NCI-H748 treated with DMSO at 0.1 percent for 48 hours (cell line): ENCODE measurements around the gene LRP1B.

Experiments used
- DNase-seq: peaks from one replicate; lab custom pipeline; 2025; lab: John Stamatoyannopoulos, UW

LRP1B gene

GRCh38 chr2:141118836-141119235, 1012.0 kb downstream of the LRP1B start:
- DNase-seq, result no peak

DNA sequence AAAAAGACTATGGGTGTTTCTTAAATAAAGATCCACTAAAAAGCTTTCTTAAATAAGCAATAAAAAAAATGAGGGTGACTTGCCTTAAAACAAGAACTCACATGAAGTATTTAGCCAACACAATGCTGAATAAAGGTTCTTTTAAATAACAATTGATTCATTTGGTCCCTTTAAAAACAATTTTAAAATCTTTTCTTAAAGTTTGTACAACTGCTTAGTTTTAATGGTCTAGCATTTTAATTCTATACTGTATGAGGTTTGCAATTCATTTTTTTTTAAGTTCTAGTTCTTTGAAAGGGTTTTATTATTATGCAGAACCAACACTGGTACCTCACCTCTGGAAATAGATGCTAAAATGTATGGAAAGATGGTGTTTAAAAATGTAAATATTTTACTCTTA, 1017.5 kb downstream of the LRP1B start:
- DNase-seq, result no peak

DNA sequence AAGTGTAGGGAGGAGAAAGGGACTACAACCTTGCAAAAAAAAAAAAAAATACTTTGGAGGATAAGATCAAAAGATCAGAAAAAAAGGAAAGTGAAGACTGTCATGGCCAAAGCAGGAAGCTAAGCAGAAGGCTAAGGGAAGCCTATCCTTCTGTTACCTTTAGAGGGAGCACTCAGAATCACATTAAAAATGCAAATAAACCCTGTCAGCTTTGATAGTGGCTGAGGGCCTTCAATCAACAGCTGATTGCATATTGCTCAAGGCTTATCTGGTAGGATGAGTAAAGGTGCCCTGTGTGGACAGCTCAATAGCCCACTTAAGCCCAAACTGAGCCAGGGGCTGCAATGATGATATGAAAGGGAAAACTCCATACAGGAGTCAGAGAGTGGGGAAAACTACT, 1021.2 kb downstream of the LRP1B start:
- no peak for DNase-seq

- DNase-seq, result no peak
Measured at GRCh38 chr2:141105763-141106162, 1025.1 kb downstream of the LRP1B start.

DNA sequence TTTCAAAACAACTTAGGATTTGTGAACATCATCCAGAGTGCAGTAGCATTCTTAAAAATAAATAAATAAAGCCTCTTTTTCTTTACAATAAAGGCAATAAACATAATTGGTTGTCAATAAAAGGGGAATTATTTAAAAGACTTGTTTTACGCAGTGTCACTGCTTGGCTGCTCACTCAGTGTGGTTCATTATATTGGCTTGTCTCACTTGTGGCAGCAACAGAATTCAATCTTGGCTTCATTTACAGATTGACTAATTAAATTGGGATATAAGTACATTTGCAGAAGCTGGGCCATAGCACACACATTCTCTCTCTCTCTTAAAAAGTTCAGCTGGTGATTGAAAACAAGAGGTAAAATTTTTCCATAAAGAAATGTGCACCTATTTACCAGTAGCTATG, 1027.6 kb downstream of the LRP1B start:
- no peak for DNase-seq

DNA sequence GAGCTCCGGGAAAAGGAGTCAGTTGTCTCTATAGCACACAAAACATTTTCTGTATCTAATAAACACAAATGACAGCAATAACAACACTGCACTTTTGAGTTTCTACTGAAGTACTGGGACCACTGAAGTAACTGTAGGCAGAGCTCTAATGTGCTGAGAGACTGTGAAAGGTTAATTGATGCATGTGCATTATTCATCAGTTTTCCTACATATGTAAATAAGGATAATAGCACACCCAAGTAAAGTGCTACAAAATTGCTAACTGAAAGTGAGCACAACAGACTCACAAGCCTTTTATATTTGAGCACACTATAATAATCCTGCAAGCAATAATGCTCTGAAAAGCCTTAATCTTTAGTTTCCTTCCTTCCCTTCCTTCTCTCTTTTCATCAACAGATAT, 1051.6 kb downstream of the LRP1B start:
- DNase-seq, result no peak

DNA sequence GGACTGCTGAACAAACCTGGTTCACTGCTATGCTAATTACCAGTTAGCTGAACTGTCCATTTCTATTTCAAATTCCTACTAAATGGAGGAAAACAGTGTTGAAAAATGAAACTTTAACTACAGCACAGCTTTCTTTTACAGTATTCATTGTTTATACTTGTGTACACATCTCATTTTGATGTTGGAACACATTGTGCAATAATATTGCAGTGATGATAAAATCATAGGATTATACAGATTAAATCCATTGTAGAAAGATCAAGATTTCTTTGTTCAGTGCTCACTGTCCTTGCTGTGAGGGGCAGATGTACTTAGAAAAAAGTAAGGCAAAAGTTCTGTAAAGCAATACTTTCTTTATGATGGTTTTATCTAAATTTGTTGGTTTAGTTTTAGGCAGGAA, 1055.1 kb downstream of the LRP1B start:
- no peak for DNase-seq

- no peak for DNase-seq
Measured at GRCh38 chr2:141068053-141068682, 1062.6 kb downstream of the LRP1B start.

DNA sequence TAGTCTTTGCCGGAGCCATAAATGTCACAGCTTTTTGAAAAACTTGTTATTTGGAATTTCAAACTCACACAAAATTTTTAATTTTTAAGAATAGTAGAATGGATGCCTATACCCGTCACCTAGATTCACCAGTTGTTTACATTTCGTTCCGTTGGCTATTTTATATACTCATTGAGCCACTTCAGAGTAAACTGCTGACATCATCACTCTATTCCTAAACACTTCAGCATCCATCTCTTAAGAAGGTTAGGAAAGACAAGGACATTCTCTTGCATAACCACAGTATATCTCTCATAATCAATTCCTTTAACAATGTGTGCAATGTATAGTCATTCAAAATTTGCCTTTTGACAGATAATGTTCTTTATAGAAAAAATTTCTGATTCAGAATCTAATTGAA, 1065.8 kb downstream of the LRP1B start:
- no peak for DNase-seq

- DNase-seq, result no peak
Measured at GRCh38 chr2:141063406-141063805, 1067.4 kb downstream of the LRP1B start.

DNA sequence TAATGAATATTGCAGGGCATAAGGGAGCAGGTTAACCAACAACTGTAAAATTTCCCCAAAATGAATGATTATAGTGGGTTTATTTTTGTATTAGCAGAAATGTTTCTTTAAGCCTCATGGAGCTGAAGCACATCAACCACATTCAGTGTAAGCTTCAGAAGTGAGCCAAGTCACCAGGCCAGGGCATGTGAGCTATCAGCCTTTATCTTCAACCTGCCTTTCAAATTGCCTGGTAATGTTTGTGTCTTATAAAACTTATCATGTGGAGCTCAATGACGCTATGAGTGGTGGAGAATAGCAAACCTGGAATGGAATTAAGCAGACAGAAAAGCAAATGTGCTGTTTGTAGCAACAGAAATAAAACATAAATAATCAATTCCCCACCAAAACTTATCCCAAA, 1068.4 kb downstream of the LRP1B start:
- no peak for DNase-seq

- no peak for DNase-seq
Measured at GRCh38 chr2:141062031-141062430, 1068.8 kb downstream of the LRP1B start.

- DNase-seq, result no peak
Measured at GRCh38 chr2:141058556-141058955, 1072.3 kb downstream of the LRP1B start.

- no peak for DNase-seq
Measured at GRCh38 chr2:141055531-141055930, 1075.3 kb downstream of the LRP1B start.

DNA sequence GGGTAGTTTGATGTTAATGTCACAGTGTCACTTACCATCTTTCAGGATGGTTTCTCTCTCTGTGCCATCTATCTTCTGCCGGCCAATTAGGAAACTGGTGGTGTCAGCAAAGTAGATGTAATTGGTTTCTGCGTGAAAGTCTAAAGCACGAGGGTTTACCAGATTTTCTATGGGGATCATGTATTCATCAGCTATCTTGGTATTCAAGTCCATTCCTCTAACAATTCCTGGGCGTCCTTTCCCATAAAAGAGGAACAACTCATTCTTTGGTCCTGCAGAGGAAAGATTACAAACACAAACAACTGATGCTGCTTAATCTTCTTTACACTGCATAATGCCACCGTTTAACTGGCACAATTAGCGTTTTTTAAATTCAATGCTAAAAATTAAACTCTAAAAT, 1081.9 kb downstream of the LRP1B start:
- DNase-seq, result no peak

- DNase-seq, result no peak
Measured at GRCh38 chr2:141041281-141041680, 1089.5 kb downstream of the LRP1B start.

GRCh38 chr2:141038341-141038740, 1092.5 kb downstream of the LRP1B start:
- DNase-seq, result no peak

DNA sequence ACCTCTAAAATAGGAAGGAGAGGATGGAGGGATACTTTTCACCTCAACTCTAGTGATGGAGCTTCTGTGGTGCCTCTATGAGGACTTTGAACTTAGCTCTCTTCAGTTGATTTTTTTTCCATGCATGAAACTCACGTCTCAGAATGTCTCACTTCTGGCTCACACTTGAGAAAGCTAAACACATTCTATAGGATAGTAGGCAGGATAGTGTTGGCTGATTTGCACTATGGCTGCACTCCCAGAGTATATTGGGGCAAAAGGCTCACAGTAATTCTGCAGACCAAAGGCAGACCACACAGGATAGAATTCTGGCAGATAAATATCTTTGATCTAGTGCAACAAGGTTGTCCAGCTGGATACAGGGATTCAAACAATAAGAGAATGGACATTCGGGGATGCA, 1093.5 kb downstream of the LRP1B start:
- no peak for DNase-seq

DNA sequence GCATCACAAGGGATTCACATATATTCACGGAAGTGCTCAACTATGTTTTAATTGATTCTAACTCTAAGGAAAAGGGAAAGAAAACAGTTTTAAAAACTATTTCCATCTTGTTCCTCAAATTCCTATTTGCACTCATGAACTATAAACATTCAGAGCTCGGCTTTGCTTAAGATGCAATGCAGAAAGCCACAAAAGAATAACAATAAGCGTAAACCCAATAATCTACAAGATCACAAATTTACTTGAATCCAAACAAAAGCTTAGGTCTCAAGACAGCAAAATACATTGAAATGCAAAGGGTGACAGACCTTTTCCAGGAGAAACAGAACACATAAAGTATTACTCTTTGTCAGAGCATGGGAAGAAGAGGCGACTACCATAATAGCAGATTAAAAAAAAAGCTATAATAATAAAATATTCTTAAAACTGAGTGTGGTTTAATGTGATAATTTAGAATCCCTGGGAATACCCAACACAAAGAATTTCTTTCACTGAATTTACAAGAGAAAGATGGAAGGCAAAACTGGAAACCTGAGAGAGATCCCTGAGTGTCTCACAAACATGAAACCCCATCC, 1094.9 kb downstream of the LRP1B start:
- no peak for DNase-seq

DNA sequence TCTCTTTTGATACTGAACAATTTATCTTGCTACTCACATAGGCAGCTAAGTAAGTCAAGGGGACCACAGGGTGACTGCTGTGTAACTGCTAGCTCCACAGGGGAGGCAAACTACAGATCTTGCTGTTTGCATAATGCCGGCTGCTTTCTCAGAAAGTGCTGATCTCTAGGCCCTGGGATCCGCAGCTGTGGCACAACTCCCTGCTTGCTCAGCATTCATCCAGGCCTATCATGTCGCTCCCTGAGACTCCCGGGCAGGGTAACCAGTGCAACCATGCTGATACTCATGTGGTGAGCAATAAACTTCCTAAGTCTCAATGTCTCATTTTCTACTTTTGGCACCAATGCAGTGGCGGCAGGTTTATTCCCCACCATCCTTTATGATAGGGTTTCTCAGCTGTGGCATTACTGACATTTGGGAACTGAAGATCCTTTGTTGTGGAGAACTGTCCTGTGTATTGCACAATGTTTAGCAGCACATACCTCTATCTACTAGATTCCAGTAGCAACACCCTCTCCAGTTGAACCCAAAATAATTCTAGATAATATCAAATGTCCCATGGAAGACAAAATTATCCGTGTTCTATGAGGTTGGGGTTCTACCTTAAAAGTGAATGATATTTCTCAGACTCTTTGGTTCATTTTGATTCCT, 1101.3 kb downstream of the LRP1B start:
- DNase-seq, result no peak

DNA sequence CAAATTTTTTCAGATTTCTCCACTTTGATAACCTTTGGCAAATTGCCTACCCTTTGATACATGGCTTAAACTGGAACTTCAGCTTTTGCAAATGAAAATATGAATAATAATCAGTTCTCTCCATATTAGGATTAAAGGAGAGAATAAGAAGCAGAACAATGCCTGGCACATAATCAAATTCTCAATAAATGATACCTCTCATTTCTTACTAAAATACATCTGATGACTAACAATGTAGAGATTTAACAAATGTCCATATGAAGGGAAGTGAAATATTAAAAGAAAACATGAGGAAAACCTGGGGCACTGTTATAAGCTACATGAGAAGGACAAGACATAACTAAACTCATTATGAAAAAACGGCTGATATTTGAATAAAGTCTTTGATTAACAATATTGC, 1103.6 kb downstream of the LRP1B start:
- no peak for DNase-seq

DNA sequence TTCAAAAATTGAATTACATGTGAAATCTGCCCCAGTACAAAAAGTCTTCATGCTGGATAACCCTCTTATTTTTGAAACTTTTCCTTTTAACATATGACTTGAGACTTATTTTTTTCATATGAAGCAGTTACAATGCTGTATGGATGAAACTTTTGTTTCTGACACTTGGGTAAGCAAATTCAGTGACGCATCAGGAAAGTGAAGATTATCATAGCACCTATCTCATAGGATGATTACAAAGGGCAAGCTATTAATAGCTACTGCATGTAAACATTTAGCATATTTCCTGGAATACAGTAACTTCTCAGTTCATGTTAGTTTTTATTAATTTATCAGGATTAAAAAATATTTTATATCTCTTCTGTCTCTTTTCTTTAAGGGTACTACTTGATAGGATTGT, 1109.2 kb downstream of the LRP1B start:
- DNase-seq, result no peak

DNA sequence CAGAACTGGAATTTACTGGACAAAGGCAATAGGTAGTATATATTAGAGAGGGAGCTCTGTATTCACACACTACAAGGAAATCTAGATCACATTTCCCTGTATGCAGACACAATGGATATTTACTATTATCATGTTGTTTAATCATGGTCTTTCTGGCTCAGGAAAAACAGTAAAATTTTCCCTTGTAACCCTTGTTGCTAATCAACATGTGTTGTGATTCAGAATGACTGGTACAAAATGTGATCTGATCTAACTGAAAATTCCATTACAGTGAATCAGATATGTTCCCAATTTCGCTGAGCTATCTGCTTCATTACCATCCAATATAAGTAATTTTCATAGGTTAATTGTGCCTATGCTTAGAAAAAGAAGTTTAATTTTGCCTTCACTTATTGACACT, 1109.7 kb downstream of the LRP1B start:
- DNase-seq, result no peak

- DNase-seq, result no peak
Measured at GRCh38 chr2:141020346-141020745, 1110.5 kb downstream of the LRP1B start.
